ENCODE data around the gene PDXDC1. TPM values are rescaled to one million over a fixed set of nuclear protein-coding genes. Genes with fewer than 3 reads are reported as not detected.
"Not testable (repeated sequence)": the region's sequence is repeated elsewhere in the genome, so short reads cannot be mapped to it uniquely, and the experiment has no call there.

The PDXDC1 gene
- total RNA-seq, 1 donor from 2014 or later = 58.3 TPM

DNA sequence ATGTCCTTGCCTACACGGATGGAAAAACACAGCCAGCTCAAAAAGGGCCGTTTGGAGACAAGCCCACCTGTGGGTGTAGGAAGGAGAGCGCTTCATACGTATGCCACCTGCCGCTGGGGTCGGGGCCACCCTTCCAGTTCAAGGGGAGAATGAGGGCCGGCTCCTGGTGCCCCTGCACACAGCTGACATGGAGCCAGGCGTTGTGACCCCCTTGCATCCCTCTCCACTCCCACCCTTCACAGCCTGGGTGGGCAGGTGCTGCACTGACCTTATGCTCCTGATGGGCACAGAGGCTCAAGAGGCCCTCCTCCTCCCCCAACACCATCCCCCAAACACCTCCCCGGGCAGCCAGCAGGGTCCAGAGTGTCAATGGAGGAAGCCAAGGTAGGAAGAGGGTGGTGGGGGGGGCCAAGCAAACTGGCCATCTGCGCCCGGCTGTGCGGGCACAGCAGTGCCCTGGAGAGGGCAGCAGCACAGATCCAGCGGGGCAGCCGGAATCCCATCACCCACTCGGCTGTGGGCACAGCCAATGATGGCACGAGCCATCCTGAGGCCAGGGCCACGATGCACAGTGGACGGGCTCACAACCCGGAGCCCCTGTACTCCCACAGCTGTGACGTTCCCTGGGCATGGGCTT is 170.1 kb downstream of the PDXDC1 start:
- not testable (repeated sequence) for FAIRE-seq
- DNase-seq (ENCODE audit: low spot score in 2 of 2) = peak in 1 of 2 donors; percentile 5

DNA sequence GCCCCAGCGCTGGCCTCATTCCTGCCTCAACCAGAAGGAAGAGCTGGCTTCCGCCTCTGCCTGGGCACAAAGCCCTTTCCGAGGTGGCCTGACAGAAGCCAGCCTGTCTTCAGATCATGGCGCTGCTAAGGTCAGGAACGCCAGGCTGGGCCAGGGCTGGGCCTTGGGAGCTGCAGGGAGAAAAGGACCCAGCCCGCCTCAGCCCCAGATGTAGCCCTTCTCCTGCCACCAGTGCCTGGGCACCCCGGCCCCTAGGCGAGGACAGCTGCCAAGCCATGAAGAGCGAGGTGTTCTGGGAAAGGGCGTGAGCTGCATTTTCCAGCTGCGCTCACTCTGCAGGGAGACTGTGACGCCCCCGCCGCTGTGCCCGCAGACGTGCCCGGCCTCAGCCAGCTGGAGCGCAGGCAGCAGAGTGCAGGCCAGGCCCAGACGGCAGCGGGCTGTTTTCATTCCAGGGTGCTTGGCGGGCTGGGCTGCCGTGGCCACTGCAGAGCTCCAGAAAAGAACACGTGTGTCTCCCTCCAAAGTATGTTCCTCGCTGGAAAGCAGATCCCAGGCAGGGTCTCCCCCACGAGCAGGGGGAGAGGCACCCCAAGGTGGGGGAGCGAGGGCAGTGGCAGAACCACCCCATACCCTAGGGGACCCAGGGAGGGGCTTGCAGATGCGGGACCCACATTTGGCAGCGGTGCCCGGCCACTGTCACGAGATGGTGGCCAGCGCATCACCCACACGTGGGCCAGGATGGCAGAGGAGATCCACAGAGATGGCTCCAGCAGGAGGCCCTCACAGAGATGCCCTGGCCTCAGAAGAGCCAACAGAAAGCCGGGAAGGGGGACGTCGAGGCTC is 170.8 kb downstream of the PDXDC1 start:
- DNase-seq (ENCODE audit: low spot score in 2 of 2) = peak; percentile 18 to 22
- FAIRE-seq = not testable (repeated sequence)

DNA sequence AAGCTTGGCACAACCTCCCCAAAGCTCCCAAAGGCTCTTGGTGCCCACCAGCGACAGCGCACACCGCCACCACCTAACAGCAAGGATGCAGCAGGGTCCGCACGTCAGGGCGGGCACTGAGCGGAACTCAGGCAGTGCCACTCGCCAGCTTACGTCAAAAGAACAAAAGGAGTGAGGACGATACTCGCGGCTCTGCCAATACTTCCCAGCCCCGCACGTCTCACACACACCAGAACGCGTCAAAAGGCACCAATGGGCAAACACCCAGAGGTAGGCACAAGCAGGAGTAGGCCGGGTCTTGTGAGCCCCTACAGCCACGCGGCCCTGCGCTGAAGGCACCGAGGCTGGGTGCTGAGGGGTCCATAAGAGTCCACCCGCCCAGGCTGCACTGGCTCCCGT is 171.4 kb downstream of the PDXDC1 start:
- peak in 1 of 2 donors; percentile 3 for DNase-seq (ENCODE audit: low spot score in 2 of 2)
- FAIRE-seq = not testable (repeated sequence)

DNA sequence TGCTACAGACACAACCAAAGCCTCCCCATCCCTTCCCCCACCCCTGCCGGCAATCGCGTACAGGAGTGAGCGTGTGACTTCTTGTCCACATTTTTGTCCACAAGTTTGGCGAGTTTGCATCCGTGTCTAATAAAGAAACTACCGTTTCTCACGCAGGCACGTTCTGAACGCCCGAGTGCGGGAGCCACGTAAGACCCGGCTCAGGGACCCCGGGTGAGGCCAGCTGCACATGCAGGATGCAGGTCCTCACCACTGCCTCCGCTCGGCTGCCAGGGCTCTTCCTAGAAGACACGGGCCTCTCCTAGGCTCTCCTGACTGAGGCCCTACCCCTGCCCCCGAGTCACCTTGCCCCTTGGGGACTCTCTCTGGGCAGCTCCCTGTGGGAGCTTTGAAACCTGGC is 174.0 kb downstream of the PDXDC1 start:
- not testable (repeated sequence) for DNase-seq (ENCODE audit: low spot score in 2 of 2); FAIRE-seq

DNA sequence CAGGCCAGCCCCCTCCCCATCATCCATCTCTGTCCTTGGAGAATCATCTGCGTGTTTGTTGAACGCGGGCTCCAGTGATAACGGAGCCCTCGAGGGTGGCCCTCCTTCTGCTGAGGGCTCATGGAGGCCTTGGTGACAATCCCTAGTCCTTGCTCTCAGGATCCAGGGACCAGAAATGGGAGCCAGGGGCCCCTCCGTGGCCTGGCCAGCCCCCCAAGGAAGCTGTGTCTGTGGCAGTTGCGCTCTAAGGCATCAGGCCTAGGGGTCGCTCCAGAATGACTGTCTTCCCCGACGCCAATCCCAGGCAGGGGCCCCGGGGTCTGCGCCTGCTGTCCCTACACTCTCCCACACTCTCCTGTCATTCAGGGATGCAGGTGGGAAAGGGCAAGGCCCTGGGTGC is 174.4 kb downstream of the PDXDC1 start:
- DNase-seq (ENCODE audit: low spot score in 2 of 2); FAIRE-seq: not testable (repeated sequence)

DNA sequence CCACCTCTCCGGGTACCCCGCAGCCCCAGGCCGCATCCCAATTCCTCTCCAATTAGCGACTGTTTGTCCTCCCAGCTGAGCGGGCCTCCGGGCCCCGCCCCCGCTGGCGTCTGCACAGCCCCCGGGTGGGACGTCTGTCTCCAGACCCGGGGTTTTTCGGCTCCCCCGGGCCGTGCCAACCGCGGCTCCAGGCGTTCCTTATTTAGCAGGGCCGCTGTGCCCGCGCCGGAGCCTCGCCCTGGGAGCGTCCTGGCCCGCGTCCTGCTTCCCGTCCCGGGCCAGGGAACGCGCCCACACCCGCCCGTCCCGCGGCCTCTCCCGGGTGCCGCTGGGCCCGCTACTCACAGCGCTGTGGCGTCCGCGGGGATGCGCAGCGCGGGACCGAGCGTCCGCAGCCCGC is 179.2 kb downstream of the PDXDC1 start:
- DNase-seq (ENCODE audit: low spot score in 2 of 2); FAIRE-seq: not testable (repeated sequence)

DNA sequence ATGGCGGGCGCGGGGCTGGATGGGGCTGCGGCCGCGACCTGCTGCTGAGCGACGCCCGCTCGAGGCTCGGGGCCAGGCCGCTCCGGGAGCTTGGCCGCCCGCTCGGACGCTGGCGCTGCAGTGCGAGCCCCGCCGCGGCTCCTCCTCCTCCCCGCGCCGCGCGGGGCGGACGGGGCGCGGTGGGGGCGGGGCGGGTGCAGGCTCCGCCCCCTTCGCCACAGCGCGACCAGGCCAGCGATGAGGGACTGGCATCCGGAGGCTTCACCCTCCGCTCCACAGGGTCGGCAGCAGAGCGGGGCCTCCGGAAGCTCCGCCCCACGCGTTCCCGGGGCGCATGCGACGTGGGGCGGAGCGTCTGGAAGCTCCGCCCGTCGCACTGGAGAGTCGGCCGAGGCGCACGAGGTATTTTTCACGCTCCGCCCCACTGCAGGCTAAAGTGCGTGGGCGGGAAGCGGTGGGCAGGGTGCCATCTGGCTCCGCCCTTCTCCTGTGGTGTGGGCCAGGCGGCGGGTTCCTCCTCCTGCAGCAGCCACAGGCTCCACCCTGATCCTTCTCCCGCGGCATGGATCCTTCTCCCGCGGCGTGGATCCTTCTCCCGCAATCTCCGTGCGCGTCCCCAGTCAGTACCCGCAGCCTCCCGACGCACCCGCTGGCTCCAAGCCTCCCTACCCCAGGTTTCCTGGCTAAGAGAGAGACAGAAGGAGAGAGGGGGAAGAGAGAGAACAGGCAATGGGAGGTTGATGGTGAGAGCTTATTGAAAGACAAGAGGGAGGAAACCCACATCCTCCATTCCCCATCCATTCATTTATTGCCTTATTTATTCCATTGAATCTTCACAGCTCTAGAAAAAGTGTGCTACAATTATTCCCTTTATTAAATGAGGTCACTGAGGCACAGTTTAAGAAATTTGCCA is 180.1 kb downstream of the PDXDC1 start:
- DNase-seq (ENCODE audit: low spot score in 2 of 2) = peak; percentile 81 to 87
- not testable (repeated sequence) for FAIRE-seq

DNA sequence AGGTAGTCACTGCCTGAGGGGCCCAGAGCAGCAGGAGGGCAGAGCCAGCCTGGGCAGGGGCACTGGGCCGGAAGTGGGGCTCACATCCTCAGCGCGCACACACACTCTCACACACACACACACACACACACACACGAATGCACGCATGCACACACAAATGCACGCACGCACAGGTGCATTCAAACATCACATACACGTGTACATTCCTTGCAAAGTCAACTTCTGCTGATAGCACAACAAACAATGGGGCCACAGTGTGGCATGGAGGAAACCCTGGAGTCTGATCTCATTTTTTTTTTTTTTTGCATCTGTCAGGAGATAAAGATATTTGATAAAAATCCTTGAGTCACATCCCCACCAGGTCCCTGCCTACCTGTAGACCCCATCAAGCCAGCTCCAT is 182.8 kb downstream of the PDXDC1 start:
- not testable (repeated sequence) for FAIRE-seq; DNase-seq (ENCODE audit: low spot score in 2 of 2)

DNA sequence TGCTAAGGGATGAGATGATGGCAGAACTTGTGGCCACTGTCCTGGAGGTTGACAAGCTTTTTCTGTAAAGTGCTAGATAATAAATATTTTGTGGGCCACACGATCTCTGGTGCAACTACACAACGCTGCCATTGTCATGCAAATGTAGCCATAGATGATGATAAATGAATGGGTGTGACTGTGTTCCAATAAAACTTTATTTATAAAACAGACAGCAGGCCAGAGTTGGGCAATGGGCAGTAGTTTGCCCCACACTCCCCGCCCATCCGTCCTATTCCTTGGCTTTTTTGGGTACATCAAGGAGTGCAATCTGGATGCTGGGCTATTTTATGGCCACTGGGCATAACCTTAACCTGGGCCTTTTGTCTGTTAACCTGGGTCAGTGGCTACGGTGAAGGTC is 184.8 kb downstream of the PDXDC1 start:
- not testable (repeated sequence) for FAIRE-seq; DNase-seq (ENCODE audit: low spot score in 2 of 2)

DNA sequence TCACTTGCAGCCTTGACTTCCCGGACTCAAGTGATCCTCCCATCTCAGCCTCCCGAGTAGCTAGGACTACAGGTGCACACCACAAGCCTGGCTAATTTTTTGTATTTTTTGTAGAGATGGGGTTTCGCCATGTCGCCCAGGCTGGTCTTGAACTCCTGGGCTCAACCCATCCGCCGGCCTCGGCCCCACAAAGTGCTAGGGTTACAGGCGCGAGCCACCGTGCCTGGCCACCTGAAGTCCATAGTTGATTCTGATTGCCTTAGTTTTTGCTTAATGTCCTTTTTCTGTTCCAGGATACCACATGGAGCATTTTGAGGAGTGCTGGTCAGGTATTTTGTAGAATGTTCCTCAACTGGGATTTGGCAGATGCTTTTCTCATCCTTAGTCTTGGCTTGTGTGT is 185.7 kb downstream of the PDXDC1 start:
- FAIRE-seq = not testable (repeated sequence)

DNA sequence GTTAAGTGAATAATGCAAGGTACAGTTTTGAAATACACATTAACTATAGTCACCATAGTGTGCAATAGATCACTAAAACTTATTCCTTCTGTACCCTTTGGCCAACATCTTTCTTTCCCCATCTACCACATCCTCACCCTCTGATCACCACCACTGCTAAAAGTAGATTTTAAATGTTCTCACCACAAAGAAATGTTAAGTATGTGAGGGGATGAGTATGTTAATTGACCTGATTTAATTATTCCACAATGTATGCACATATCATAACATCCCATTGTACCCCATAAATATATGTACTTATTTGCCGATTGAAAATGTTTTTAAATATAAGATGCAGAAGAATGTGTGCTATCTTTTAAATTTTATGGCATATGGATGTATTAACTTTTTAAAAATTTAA is 188.2 kb downstream of the PDXDC1 start:
- not testable (repeated sequence) for DNase-seq (ENCODE audit: low spot score in 2 of 2); FAIRE-seq

More for the DNA sequence above, 185.7 kb downstream of the PDXDC1 start:
- DNase-seq (ENCODE audit: low spot score in 2 of 2) = not testable (repeated sequence)

DNA sequence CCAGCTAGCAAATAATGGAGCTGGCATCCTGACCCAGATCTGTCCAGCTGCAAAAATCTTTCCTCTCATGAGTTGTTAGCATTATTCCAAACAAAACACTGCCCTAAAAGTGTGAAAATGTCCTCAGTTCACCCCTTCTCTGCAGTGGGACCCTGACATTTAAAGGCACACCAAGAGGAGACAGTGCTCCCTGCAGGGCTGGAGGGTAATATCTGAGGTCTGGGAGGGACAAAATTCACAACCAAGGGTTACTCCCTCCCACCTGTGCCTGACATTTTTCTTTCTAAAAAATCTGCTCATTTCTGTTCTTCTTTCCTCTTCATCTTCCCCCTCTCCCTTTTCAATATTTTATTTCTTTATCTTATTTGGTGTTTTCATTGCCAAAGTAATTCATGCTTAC is 191.4 kb downstream of the PDXDC1 start:
- not testable (repeated sequence) for DNase-seq (ENCODE audit: low spot score in 2 of 2); FAIRE-seq

DNA sequence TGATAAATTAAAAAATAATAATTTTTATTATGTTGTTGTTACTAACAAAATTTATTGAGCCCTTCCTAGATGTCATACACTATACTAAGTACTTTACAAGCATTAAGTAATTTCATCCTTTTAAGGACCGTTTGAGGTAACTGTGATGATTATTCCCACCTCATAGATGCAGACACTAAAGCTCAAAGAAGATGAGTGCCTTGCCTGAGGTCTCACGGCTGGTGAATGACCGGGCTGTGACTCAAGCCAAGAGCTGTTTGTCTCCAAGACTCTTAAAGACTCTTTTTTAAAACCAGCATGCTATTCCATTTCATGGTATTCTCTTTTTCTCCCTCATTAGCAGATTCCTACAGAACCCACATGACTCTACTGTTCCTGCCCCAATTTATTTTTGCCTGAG is 193.5 kb downstream of the PDXDC1 start:
- not testable (repeated sequence) for DNase-seq (ENCODE audit: low spot score in 2 of 2); FAIRE-seq

DNA sequence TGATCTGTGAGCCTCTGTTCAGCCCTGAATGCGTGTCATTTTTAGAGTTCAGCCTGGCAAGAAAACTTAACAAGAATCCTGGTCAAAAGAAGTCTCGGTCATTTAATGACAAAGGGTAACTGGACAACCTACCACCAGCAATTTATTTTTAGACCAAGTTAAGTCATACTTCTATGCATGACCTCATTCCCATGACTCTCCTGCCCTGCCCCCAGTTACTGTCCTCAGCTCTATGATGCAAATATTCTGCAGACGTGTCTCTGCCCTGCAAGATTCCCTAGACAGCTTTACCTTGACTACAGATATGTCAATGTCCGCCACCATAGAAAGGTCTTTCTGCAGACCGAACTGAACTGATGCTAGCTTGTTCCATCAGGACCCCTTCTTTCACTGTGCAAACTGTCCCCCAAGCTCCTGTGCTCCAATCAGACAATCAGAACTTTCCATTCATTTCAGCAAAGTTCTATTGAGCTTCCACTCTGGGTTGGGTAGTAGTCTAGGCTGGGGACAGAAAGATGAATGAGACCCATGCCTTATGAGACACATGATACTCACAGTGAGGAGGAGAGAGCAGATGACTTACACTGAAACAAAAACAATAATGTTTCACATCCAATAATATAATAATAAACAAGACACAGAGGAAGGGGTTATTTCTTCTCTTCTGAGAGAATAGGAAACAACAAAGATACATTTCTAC is 194.3 kb downstream of the PDXDC1 start:
- not testable (repeated sequence) for FAIRE-seq; DNase-seq (ENCODE audit: low spot score in 2 of 2)

DNA sequence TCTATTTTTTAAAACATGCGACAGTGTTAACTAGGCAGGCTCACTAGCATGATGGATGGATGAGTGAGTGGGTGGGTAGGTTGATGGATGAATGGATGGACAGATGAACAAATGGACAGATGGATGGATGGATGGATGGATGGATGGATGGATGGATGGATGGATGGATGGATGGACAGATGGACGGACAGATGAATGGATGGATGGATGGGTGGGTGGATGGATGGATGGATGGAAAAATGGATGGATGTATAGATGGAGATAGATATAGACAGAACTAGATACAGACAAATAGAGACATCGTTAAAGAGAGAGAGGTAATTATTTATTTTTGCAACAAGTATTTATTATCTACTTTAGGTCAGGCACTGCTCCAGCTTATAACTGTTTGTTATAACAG is 205.1 kb downstream of the PDXDC1 start:
- DNase-seq (ENCODE audit: low spot score in 2 of 2); FAIRE-seq: not testable (repeated sequence)

DNA sequence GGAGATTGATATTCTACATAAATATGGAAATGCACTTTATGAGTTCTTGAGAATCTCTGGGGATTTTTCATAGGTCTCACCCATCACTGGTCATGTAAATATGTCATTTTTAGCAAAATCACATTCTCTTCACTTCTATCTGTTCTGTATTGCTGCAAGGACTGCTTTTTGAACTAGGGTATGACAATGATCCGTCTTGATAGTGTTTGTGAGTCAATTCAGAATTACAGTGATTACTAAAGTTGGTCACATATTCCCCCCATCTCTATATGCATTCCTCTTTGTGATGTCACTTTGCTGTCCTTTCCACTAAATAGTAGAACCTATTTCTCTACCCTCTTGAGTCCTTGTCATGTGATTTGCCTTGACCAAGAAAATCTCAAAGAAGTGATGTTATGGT is 206.1 kb downstream of the PDXDC1 start:
- FAIRE-seq; DNase-seq (ENCODE audit: low spot score in 2 of 2): not testable (repeated sequence)

DNA sequence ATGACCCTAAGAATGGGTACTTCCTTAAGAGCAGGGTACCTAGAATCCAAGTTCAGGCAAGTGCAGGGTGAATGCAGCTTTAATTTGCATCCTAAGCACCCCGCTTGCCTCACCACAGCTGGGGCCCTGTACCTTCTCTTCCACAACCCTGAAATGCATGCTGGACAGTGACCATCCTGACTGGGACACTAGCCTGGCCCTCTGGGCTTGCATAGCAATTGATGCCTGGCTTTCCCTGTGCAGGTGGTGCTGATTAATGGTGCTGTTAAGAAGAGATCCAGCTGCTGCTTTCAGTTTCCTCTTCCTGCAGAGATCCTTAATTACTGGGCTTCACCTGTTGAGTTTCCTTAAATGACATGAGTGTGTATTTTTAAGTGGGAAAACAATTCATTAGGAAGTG is 209.2 kb downstream of the PDXDC1 start:
- DNase-seq (ENCODE audit: low spot score in 2 of 2); FAIRE-seq: not testable (repeated sequence)
